HepG2 (cell line): Measurements from ENCODE around the gene KIAA1217. TPM values are rescaled to one million over a fixed set of nuclear protein-coding genes. Genes with fewer than 3 reads are reported as not detected.

Source experiments
- ATAC-seq: fragments of 200-7000 bp; cut with Tn5 transposase; 3 replicates; pipeline ENCODE4 v1.9.1; 2020; ENCODE audit warnings: mild to moderate bottlenecking, moderate library complexity
- BruUV-seq: library from RNA; stranded (reverse); fragments of 400-500 nt; replicated peaks from 2 replicates; lab custom pipeline; 2021; lab: Mats Ljungman, UMichigan
- CTCF ChIA-PET: fragments of 300-600 bp; formaldehyde crosslinking; extraction: SDS; loops from one replicate; lab custom pipeline; 2021; ENCODE audit warnings: low total read pairs, inconsistent platforms, low intra/inter-chr PET ratio; lab: Yijun Ruan, JAX
- POLR2A ChIA-PET: fragments of 350-600 bp; sonication (Branson Sonifier 250); formaldehyde crosslinking; loops from one replicate; lab custom pipeline; 2020; ENCODE audit warnings: antibody characterized with exemption, inconsistent platforms; lab: Yijun Ruan, JAX
- DNase-seq: peaks from one replicate; pipeline ENCODE4 v3.0.0-alpha.2; 2015; ENCODE audit warnings: low spot score
- FAIRE-seq: peaks from 3 replicates; lab custom pipeline; 2011; peaks lifted over from hg19 to GRCh38; lab: Jason Lieb, UNC
- H2AFZ ChIP-seq: one replicate; pipeline ENCODE4 v1.6.1; 2011; ENCODE audit warnings: low read length, inconsistent platforms
- H3K27ac ChIP-seq: fragments of 300-600 bp; 3 replicates; pipeline ENCODE4 v1.8.0; 2011; ENCODE audit warnings: mixed run types, mild to moderate bottlenecking, mixed read lengths, low read length, inconsistent platforms; ENCODE audit not compliant: insufficient read depth; ENCODE audit errors: extremely low read length
- H3K27me3 ChIP-seq, 2 experiments: fragments of 200-600 bp in 1 of 2; 2 replicates in 1 of 2; 3 replicates in 1 of 2; pipeline versions ENCODE4 v1.6.0 to v1.8.0; 2011; ENCODE audit warnings: low read length in 2 of 2, mild to moderate bottlenecking in 2 of 2, moderate library complexity in 2 of 2, inconsistent platforms in 1 of 2; ENCODE audit not compliant: insufficient read depth in 2 of 2, control insufficient read depth in 1 of 2
- H3K36me3 ChIP-seq, 2 experiments: fragments of 200-600 bp in 1 of 2; replicated peaks in 1 of 2; 2 replicates in 1 of 2; 3 replicates in 1 of 2; pipeline versions ENCODE4 v1.5.1 to v1.8.0; 2011; ENCODE audit warnings: low read length in 2 of 2, inconsistent platforms in 1 of 2; ENCODE audit not compliant: insufficient read depth in 2 of 2, control insufficient read depth in 1 of 2
- H3K4me1 ChIP-seq: 2 replicates; pipeline ENCODE4 v1.5.1; 2012; ENCODE audit warnings: low read length, inconsistent platforms; ENCODE audit not compliant: insufficient read depth
- H3K4me2 ChIP-seq: 2 replicates; pipeline ENCODE4 v1.6.0; 2011; ENCODE audit warnings: low read depth, low read length, inconsistent platforms
- H3K4me3 ChIP-seq, 3 experiments: fragments of 200-600 bp in 1 of 3; sonication (generic), shearing (Covaris generic) in 1 of 3; replicated peaks in 1 of 3; 2 replicates each; pipeline ENCODE4 v1.5.1; 2011 to 2016; ENCODE audit warnings: low read length in 3 of 3, inconsistent platforms in 2 of 3, low read depth in 2 of 3, mild to moderate bottlenecking in 2 of 3, control low read depth in 1 of 3, mixed read lengths in 1 of 3; ENCODE audit not compliant: insufficient read depth in 1 of 3
- H3K79me2 ChIP-seq: one replicate; pipeline ENCODE4 v1.6.1; 2011; ENCODE audit warnings: low read length, inconsistent platforms; ENCODE audit not compliant: insufficient read depth
- H3K9ac ChIP-seq: 2 replicates; pipeline ENCODE4 v1.6.0; 2011; ENCODE audit warnings: mild to moderate bottlenecking, low read depth, low read length, inconsistent platforms; ENCODE audit not compliant: insufficient read depth
- H3K9me3 ChIP-seq: 2 replicates; pipeline ENCODE4 v1.5.1; 2012; ENCODE audit warnings: mild to moderate bottlenecking, low read length
- H4K20me1 ChIP-seq: 2 replicates; pipeline ENCODE4 v1.6.0; 2011; ENCODE audit warnings: inconsistent platforms, mild to moderate bottlenecking, low read length, moderate library complexity; ENCODE audit not compliant: insufficient read depth
- DZIP1 ChIP-seq: sonication (generic); formaldehyde crosslinking; IDR thresholded peaks from 2 replicates; pipeline ENCODE4 v1.5.0; 2020; ENCODE audit warnings: mild to moderate bottlenecking, missing genetic modification reagents
- TCF7L2 ChIP-seq: IDR thresholded peaks from 2 replicates; pipeline ENCODE4 v1.6.1; 2011; ENCODE audit warnings: mild to moderate bottlenecking, low read depth, low read length, moderate library complexity
- ZNF275 ChIP-seq: sonication (generic); formaldehyde crosslinking; IDR thresholded peaks from 2 replicates; pipeline ENCODE4 v1.8.0; 2022; ENCODE audit warnings: missing genetic modification reagents, mild to moderate bottlenecking, inconsistent platforms, borderline replicate concordance
- ZNF431 ChIP-seq: sonication (generic); formaldehyde crosslinking; IDR thresholded peaks from 2 replicates; pipeline ENCODE4 v1.9.0; 2022; ENCODE audit warnings: missing genetic modification reagents, low read depth, mild to moderate bottlenecking, borderline replicate concordance
- WGBS: methylation state at CpG from one replicate; pipeline ENCODE4 v1.1.6; 2017; ENCODE audit warnings: low lambda C conversion rate; 5-methylcytosine and 5-hydroxymethylcytosine counted together
- in situ Hi-C: cut with HindIII; loops from 2 replicates; pipeline ENCODE4 v1.10.0; 2017; ENCODE audit warnings: low pct_unique_long_range_greater_than_20kb; ENCODE audit not compliant: extremely low pct_ligation_motif_present
- intact Hi-C: fragments of 100-400 bp; cut with micrococcal nuclease; formaldehyde crosslinking; loops from one replicate; pipeline ENCODE4 v1.10.0; 2022; ENCODE audit not compliant: unreplicated experiment
- polyA plus RNA-seq, 8 experiments: library from polyadenylated mRNA; depleted of rRNA in 3 of 8; stranded (reverse) in 7 of 8; unstranded in 1 of 8; fragments of >200 nt; fragmentation: Illumina TruSeq in 4 of 8; extraction: Trizol in 4 of 8; gene quantifications; 2 replicates each; pipeline versions ENCODE4 v1.2.1 to v1.2.3, GENCODE V29; 2011 to 2016; ENCODE audit warnings: low read depth in 4 of 8, missing spikeins in 1 of 8, mixed read lengths in 1 of 8; ENCODE audit not compliant: insufficient read depth in 1 of 8
- total RNA-seq, 5 experiments: library from RNA; depleted of rRNA; stranded (reverse); fragments of >200 nt; fragmentation: Illumina TruSeq; extraction: Trizol; gene quantifications; 2 replicates each; pipeline ENCODE4 v1.2.3, GENCODE V29; 2016; ENCODE audit warnings: low read depth in 1 of 5
- TF ChIP-seq, protein P1 (sequence below): conservative IDR thresholded peaks from 2 replicates; pipeline ENCODE4 v1.6.1; 2018; ENCODE audit warnings: missing genetic modification reagents

KIAA1217 gene
- total and polyA plus RNA-seq, 2 of the 13 experiments (the other 11 are each of a cell fraction or from before 2014, with no cell fraction given): 4.6 to 10.9 TPM

DNA sequence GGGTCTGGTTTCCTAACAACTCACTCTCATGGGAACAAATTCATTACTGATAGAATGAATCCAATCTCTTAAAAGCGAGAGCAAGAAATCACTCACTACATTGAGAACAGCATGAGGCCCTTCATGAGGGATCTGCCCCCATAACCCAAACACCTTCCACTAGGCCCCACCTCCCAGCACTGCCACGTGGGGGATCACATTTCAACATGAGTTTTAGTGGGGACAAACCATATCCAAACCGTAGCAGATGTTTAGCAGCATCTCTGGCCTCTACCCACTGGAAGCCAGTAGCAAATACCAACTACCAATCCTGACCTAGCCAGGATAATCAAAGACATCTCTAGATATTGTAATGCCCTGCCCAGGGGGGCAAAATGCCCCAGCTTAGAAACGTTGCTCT, 270.9 kb downstream of the KIAA1217 start (continued):
- TF ChIP-seq ZNF275 (CRISPR knock-in tag): no peak
- TF ChIP-seq ZNF431 (CRISPR knock-in tag): no peak
- TF ChIP-seq TCF7L2: no peak

GRCh38 chr10:24480447-24480846, 271.5 kb downstream of the KIAA1217 start:
- in situ Hi-C loops: no loop called here
- no peak for TF ChIP-seq ZNF275 (CRISPR knock-in tag)
- TF ChIP-seq, protein P1, sequence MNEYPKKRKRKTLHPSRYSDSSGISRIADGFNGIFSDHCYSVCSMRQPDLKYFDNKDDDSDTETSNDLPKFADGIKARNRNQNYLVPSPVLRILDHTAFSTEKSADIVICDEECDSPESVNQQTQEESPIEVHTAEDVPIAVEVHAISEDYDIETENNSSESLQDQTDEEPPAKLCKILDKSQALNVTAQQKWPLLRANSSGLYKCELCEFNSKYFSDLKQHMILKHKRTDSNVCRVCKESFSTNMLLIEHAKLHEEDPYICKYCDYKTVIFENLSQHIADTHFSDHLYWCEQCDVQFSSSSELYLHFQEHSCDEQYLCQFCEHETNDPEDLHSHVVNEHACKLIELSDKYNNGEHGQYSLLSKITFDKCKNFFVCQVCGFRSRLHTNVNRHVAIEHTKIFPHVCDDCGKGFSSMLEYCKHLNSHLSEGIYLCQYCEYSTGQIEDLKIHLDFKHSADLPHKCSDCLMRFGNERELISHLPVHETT (CRISPR knock-in tag): no peak
- TF ChIP-seq DZIP1 (CRISPR knock-in tag): no peak
- TF ChIP-seq, all 625 proteins: peak for 0
- WGBS: 98% methylated on average over 3 of the region's 3 CpGs
- no peaks in the 10 kb centered on the region for H3K27me3 ChIP-seq
- DNase-seq: no peak
- peaks cover 7% of the 10 kb centered on the region for H3K4me1 ChIP-seq
- no peaks in the 10 kb centered on the region for H3K79me2 ChIP-seq
- peaks cover 1 to 8% of the 10 kb centered on the region in 2 experiments; a peak in 2 of 5 replicates for H3K36me3 ChIP-seq
- ATAC-seq: no peak
- no peak overlapping the region for H3K4me2 ChIP-seq
- no peaks in the 10 kb centered on the region for H3K9me3 ChIP-seq
- POLR2A ChIA-PET: no interaction called here
- FAIRE-seq: no peak
- H4K20me1 ChIP-seq: no peaks in the 10 kb centered on the region
- no TSS peak for BruUV-seq
- intact Hi-C loops: no loop called here
- CTCF ChIA-PET: no interaction called here
- H2AFZ ChIP-seq: no peak overlapping the region
- H3K4me3 ChIP-seq: no peak overlapping the region
- H3K9ac ChIP-seq: no peak overlapping the region
- H3K27ac ChIP-seq: no peak overlapping the region
